Panc1 (cell line): Measurements from ENCODE around the gene KRAS. TPM values are rescaled to one million over a fixed set of nuclear protein-coding genes. Genes with fewer than 3 reads are reported as not detected.

Source experiments
- ATAC-seq: fragments of 200-7000 bp; cut with Tn5 transposase; 2 replicates; pipeline ENCODE4 v1.9.1; 2020; ENCODE audit warnings: mild to moderate bottlenecking, moderate library complexity
- BruUV-seq: library from RNA; stranded (reverse); fragments of 400-500 nt; replicated peaks from 2 replicates; lab custom pipeline; 2021; lab: Mats Ljungman, UMichigan
- CTCF ChIA-PET: fragments of 300-600 bp; sonication (Branson Sonifier 250); formaldehyde crosslinking; loops from one replicate; lab custom pipeline; 2022; ENCODE audit warnings: antibody characterized with exemption; lab: Charles Lee
- POLR2A ChIA-PET: fragments of 300-600 bp; sonication (Branson Sonifier 250); formaldehyde crosslinking; loops from one replicate; lab custom pipeline; 2022; ENCODE audit warnings: antibody characterized with exemption; lab: Charles Lee
- DNase-seq: peaks from one replicate; pipeline ENCODE4 v3.0.0-alpha.2; 2010; ENCODE audit warnings: low read depth, low spot score
- H3K27ac ChIP-seq: 2 replicates; pipeline ENCODE4 v1.5.1; 2011; ENCODE audit warnings: mild to moderate bottlenecking, low read length, inconsistent platforms
- H3K27me3 ChIP-seq: fragments of 200-500 bp; sonication (Bioruptor generic); 2 replicates; pipeline ENCODE4 v1.6.0; 2014; ENCODE audit warnings: low read length, inconsistent platforms; ENCODE audit not compliant: control insufficient read depth, insufficient read depth
- H3K36me3 ChIP-seq: fragments of 200-500 bp; sonication (Bioruptor generic); 2 replicates; pipeline ENCODE4 v1.5.1; 2014; ENCODE audit warnings: inconsistent platforms, mild to moderate bottlenecking, low read length, moderate library complexity; ENCODE audit not compliant: control insufficient read depth, insufficient read depth
- H3K4me1 ChIP-seq: 2 replicates; pipeline ENCODE4 v1.5.1; 2011; ENCODE audit warnings: inconsistent platforms, mild to moderate bottlenecking, low read length, moderate library complexity; ENCODE audit not compliant: control insufficient read depth, insufficient read depth
- H3K4me3 ChIP-seq, 2 experiments: 2 replicates each; pipeline ENCODE4 v1.5.1; 2011 to 2012; ENCODE audit warnings: low read depth in 2 of 2, low read length in 2 of 2, mild to moderate bottlenecking in 2 of 2, inconsistent platforms in 1 of 2, moderate library complexity in 1 of 2
- H3K9me3 ChIP-seq: fragments of 200-500 bp; sonication (Bioruptor generic); 2 replicates; pipeline ENCODE4 v1.5.1; 2014; ENCODE audit warnings: low read depth, mild to moderate bottlenecking, inconsistent platforms, low read length, moderate library complexity; ENCODE audit not compliant: control insufficient read depth, insufficient read depth
- POLR2AphosphoS5 ChIP-seq: IDR thresholded peaks from 2 replicates; pipeline ENCODE4 v1.6.1; 2012; ENCODE audit warnings: mild to moderate bottlenecking, low read depth, low read length, moderate library complexity
- SIN3A ChIP-seq: IDR thresholded peaks from 2 replicates; pipeline ENCODE4 v1.6.1; 2012; ENCODE audit warnings: low read depth, mild to moderate bottlenecking, low read length, moderate library complexity, borderline replicate concordance; ENCODE audit not compliant: insufficient read depth
- TCF7L2 ChIP-seq: IDR thresholded peaks from 2 replicates; pipeline ENCODE4 v1.6.1; 2011; ENCODE audit warnings: mild to moderate bottlenecking, low read depth, low read length, inconsistent platforms
- in situ Hi-C: cut with HindIII; loops from 2 replicates; pipeline ENCODE4 v1.10.0; 2016; ENCODE audit warnings: low sequenced_read_pairs, low pct_unique_long_range_greater_than_20kb
- intact Hi-C: fragments of 100-400 bp; cut with micrococcal nuclease; formaldehyde crosslinking; loops from one replicate; pipeline ENCODE4 v1.10.0; 2022; ENCODE audit not compliant: unreplicated experiment
- total RNA-seq: library from RNA; stranded (reverse); gene quantifications from one replicate; pipeline ENCODE4 v1.2.1, GENCODE V29; 2021; ENCODE audit not compliant: unreplicated experiment
- TF ChIP-seq, protein P1 (sequence below): fragments of 450-650 bp; IDR thresholded peaks from 2 replicates; pipeline ENCODE4 v1.5.1; 2017; ENCODE audit warnings: mild to moderate bottlenecking
- TF ChIP-seq, protein P2 (sequence below), 2 experiments: IDR thresholded peaks; 2 replicates each; pipeline ENCODE4 v1.6.1; 2011 to 2012; ENCODE audit warnings: low read depth in 2 of 2, control low read depth in 1 of 2, low read length in 1 of 2, mild to moderate bottlenecking in 1 of 2, moderate library complexity in 1 of 2; ENCODE audit not compliant: insufficient read depth in 1 of 2

KRAS gene
- total RNA-seq, 1 experiment from 2014 or later: 33.1 TPM

DNA sequence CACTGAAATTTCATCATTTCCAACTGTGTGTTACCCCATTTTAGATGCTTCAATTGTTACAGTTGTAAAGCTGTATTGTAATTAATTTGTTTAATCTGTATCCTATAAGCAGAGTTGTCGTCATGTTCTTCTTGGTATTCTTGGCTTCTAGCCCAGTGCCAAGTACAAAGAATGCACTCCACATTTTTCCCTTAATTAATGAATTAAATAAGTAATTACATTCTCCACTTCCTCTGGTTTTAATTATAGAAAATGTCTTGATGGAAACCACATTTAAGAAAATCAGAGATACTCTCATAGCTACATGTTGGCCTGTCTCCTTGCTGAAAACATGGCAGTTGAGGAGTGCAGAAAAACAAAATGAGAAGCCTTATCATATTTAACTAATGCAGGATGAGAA is 56.5 kb downstream of the KRAS start:
- no TSS peak for BruUV-seq
- intact Hi-C loops: no loop called here
- H3K4me3 ChIP-seq: peak overlapping the region; percentile 71 to 83
- H3K9me3 ChIP-seq: no peaks in the 10 kb centered on the region
- no peak for ATAC-seq
- no peak for TF ChIP-seq POLR2AphosphoS5
- TF ChIP-seq, protein P1, sequence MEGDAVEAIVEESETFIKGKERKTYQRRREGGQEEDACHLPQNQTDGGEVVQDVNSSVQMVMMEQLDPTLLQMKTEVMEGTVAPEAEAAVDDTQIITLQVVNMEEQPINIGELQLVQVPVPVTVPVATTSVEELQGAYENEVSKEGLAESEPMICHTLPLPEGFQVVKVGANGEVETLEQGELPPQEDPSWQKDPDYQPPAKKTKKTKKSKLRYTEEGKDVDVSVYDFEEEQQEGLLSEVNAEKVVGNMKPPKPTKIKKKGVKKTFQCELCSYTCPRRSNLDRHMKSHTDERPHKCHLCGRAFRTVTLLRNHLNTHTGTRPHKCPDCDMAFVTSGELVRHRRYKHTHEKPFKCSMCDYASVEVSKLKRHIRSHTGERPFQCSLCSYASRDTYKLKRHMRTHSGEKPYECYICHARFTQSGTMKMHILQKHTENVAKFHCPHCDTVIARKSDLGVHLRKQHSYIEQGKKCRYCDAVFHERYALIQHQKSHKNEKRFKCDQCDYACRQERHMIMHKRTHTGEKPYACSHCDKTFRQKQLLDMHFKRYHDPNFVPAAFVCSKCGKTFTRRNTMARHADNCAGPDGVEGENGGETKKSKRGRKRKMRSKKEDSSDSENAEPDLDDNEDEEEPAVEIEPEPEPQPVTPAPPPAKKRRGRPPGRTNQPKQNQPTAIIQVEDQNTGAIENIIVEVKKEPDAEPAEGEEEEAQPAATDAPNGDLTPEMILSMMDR: no peak
- TF ChIP-seq SIN3A: no peak
- TF ChIP-seq, protein P2, sequence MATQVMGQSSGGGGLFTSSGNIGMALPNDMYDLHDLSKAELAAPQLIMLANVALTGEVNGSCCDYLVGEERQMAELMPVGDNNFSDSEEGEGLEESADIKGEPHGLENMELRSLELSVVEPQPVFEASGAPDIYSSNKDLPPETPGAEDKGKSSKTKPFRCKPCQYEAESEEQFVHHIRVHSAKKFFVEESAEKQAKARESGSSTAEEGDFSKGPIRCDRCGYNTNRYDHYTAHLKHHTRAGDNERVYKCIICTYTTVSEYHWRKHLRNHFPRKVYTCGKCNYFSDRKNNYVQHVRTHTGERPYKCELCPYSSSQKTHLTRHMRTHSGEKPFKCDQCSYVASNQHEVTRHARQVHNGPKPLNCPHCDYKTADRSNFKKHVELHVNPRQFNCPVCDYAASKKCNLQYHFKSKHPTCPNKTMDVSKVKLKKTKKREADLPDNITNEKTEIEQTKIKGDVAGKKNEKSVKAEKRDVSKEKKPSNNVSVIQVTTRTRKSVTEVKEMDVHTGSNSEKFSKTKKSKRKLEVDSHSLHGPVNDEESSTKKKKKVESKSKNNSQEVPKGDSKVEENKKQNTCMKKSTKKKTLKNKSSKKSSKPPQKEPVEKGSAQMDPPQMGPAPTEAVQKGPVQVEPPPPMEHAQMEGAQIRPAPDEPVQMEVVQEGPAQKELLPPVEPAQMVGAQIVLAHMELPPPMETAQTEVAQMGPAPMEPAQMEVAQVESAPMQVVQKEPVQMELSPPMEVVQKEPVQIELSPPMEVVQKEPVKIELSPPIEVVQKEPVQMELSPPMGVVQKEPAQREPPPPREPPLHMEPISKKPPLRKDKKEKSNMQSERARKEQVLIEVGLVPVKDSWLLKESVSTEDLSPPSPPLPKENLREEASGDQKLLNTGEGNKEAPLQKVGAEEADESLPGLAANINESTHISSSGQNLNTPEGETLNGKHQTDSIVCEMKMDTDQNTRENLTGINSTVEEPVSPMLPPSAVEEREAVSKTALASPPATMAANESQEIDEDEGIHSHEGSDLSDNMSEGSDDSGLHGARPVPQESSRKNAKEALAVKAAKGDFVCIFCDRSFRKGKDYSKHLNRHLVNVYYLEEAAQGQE (IDR thresholded peaks at IDR 0.05; ENCODE audit: insufficient read depth in 1 of 2, low read depth in 2 of 2, low read length in 1 of 2): no peak
- TF ChIP-seq TCF7L2: no peak
- in situ Hi-C loops: no loop called here
- no peak overlapping the region for H3K27ac ChIP-seq
- ChIA-PET POLR2A (interaction anchor here (0.7 to 1.0 kb wide), 2 partner anchors 57 to 806 kb away, joined by 3 read pairs; partner anchors contain the start of gene KRAS), CTCF (interaction anchor here (1.1 kb wide), 1 partner anchor 193 kb away, joined by 5 read pairs; no protein-coding TSS in a partner anchor)
- no peaks in the 10 kb centered on the region for H3K27me3 ChIP-seq
- peaks cover 16% of the 10 kb centered on the region for H3K4me1 ChIP-seq
- H3K36me3 ChIP-seq: no peaks in the 10 kb centered on the region
- no peak for DNase-seq

DNA sequence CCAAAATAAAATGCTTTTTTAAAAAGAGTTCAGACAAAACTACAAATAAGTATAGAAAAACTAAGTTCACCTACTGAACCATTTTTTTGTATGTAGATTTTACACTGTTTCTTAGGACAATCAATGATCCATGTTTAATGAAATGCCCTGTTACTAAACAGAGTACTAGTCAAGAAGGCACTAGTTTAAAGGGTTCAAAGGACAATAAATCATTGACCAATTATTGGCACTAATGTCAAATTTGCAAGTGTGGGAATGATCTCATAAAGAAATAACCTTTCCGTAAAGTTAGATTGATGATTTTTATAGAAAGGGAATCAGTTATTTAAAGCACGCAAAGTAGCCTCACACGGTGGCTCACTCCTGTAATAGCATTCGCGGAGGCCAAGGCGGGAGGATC is 59.9 kb downstream of the KRAS start:
- POLR2A ChIA-PET: no interaction called here
- Histone ChIP-seq H3K4me1 (peaks cover 8% of the 10 kb centered on the region; the same call in 1 of the 2 replicates), H3K36me3 (no peaks in the 10 kb centered on the region), H3K27me3 (peaks cover 5% of the 10 kb centered on the region; the same call in 1 of the 2 replicates), H3K4me3 (no peak overlapping the region), H3K9me3 (no peaks in the 10 kb centered on the region), H3K27ac (no peak overlapping the region)
- CTCF ChIA-PET: no interaction called here
- in situ Hi-C loops: no loop called here
- ATAC-seq (no peak), DNase-seq (no peak)
- BruUV-seq: no TSS peak
- TF ChIP-seq TCF7L2: no peak
- TF ChIP-seq, protein P2 (IDR thresholded peaks at IDR 0.05; ENCODE audit: insufficient read depth in 1 of 2, low read depth in 2 of 2, low read length in 1 of 2): no peak
- intact Hi-C loops: no loop called here
